ENCODE data around the gene ZBTB25.
A peak's percentile ranks its signal among the peaks of the same experiment; 100 is the strongest.

ZBTB25 gene

GRCh38 chr14:64540208-64541202 lies 36.9 kb upstream of the ZBTB25 start, which contains the start of gene HSPA2:
Gene HSPA2, plus strand, starts transcription at chr14:64540741. Its CDS starts 109 bp downstream, at chr14:64540850.
- H3K27ac ChIP-seq: peak within 1 kb of the TSS; percentile 43
- peaks cover 4% of the 10 kb centered on the region for H3K4me1 ChIP-seq
- no peaks in the 10 kb centered on the region for H3K9me3 ChIP-seq (ENCODE audit: control insufficient read depth, low read length)
- TF ChIP-seq, protein P1, sequence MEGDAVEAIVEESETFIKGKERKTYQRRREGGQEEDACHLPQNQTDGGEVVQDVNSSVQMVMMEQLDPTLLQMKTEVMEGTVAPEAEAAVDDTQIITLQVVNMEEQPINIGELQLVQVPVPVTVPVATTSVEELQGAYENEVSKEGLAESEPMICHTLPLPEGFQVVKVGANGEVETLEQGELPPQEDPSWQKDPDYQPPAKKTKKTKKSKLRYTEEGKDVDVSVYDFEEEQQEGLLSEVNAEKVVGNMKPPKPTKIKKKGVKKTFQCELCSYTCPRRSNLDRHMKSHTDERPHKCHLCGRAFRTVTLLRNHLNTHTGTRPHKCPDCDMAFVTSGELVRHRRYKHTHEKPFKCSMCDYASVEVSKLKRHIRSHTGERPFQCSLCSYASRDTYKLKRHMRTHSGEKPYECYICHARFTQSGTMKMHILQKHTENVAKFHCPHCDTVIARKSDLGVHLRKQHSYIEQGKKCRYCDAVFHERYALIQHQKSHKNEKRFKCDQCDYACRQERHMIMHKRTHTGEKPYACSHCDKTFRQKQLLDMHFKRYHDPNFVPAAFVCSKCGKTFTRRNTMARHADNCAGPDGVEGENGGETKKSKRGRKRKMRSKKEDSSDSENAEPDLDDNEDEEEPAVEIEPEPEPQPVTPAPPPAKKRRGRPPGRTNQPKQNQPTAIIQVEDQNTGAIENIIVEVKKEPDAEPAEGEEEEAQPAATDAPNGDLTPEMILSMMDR (IDR thresholded peaks at IDR 0.05): peak; percentile 89
- H3K27me3 ChIP-seq (ENCODE audit: control insufficient read depth, insufficient read depth, low read length): no peaks in the 10 kb centered on the region
- H3K36me3 ChIP-seq (ENCODE audit: control insufficient read depth, insufficient read depth, low read length): no peaks in the 10 kb centered on the region
- peak within 1 kb of the TSS; percentile 95 for H2AFZ ChIP-seq
- H3K79me2 ChIP-seq: no peaks in the 10 kb centered on the region
- no peak within 1 kb of the TSS for H3K9ac ChIP-seq
- peak within 1 kb of the TSS; percentile 60 for H3K4me2 ChIP-seq (ENCODE audit: low read length)
- peak within 1 kb of the TSS; percentile 51 for H3K4me3 ChIP-seq (ENCODE audit: low read depth, low read length)

DNA sequence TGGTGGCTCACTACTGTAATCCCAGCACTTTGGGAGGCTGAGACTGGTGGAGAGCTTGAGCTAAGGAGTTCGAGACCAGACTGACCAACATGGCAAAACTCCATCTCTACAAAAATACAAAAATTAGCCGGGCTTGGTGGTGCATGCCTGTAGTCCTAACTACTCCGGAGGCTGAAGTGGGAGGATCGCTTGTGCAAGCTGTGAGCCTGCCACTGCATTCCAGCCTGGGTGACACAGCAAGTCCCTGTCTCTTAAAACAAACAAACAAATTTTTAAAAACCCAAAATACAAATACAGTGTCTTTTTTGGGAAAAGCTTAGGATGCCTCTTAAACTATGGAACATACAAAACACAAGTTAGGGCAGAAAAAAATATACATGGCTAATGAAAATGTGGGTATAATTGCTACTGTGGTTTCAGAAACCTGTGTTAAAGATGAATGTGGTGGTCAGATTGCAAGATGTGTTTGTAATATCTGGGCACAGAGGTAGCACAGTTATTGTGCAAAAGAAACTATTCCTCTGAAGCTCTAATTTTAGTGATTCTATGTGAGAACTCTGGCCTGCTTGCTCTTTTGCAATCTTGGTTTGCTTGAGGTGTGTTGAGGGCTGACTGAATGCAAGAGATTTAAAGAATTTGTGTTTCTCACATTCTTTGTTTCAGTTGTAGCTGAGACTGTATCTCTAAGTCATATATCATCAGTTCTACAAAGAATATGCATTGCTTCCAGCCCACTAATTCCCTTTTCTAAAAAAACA lies 33.0 kb upstream of the ZBTB25 start:
- no peaks in the 10 kb centered on the region for H3K79me2 ChIP-seq
- no peaks in the 10 kb centered on the region for H3K9me3 ChIP-seq (ENCODE audit: control insufficient read depth, low read length)
- H3K27ac ChIP-seq: no peak overlapping the region
- H2AFZ ChIP-seq: no peak overlapping the region
- TF ChIP-seq, protein P1 (IDR thresholded peaks at IDR 0.05): no peak
- H3K27me3 ChIP-seq (ENCODE audit: control insufficient read depth, insufficient read depth, low read length): no peaks in the 10 kb centered on the region
- no peaks in the 10 kb centered on the region for H3K36me3 ChIP-seq (ENCODE audit: control insufficient read depth, insufficient read depth, low read length)
- H3K4me2 ChIP-seq (ENCODE audit: low read length): no peak overlapping the region
- no peak overlapping the region for H3K9ac ChIP-seq
- no peak overlapping the region for H3K4me3 ChIP-seq (ENCODE audit: low read depth, low read length)
- H3K4me1 ChIP-seq: peaks cover 4% of the 10 kb centered on the region

DNA sequence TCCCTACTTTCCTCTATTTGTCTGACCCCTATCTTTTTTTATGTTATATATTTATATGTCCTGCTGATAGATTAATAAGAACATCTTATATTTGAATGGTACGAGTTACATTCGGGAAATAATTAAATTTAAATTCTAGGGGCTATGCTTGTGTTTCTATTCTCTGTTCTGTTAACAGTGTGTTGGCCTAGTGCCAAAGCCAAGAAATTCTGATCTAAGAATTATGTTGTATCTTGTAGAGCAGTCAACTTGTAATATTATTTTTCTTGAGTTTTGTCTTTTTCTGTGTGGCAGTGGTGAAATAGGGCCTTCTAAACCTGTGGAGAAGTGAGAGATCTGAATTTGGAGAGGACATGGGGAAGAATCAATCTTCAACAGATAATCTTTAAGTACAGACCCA lies 27.9 kb upstream of the ZBTB25 start:
- no peaks in the 10 kb centered on the region for H3K4me1 ChIP-seq

GRCh38 chr14:64525354-64525753 lies 21.7 kb upstream of the ZBTB25 start:
- peaks cover 7% of the 10 kb centered on the region for H3K79me2 ChIP-seq
- H3K9me3 ChIP-seq (ENCODE audit: control insufficient read depth, low read length): no peaks in the 10 kb centered on the region
- H3K9ac ChIP-seq: no peak overlapping the region
- H3K36me3 ChIP-seq (ENCODE audit: control insufficient read depth, insufficient read depth, low read length): no peaks in the 10 kb centered on the region
- H2AFZ ChIP-seq: no peak overlapping the region
- TF ChIP-seq, protein P1 (IDR thresholded peaks at IDR 0.05): no peak
- no peak overlapping the region for H3K4me2 ChIP-seq (ENCODE audit: low read length)
- no peaks in the 10 kb centered on the region for H3K4me1 ChIP-seq
- no peaks in the 10 kb centered on the region for H3K27me3 ChIP-seq (ENCODE audit: control insufficient read depth, insufficient read depth, low read length)
- H3K4me3 ChIP-seq (ENCODE audit: low read depth, low read length): no peak overlapping the region
- H3K27ac ChIP-seq: no peak overlapping the region

More for the DNA sequence above, 27.9 kb upstream of the ZBTB25 start:
- no peaks in the 10 kb centered on the region for H3K9me3 ChIP-seq (ENCODE audit: control insufficient read depth, low read length)
- TF ChIP-seq, protein P1 (IDR thresholded peaks at IDR 0.05): no peak
- no peaks in the 10 kb centered on the region for H3K79me2 ChIP-seq
- no peak overlapping the region for H3K27ac ChIP-seq
- no peaks in the 10 kb centered on the region for H3K27me3 ChIP-seq (ENCODE audit: control insufficient read depth, insufficient read depth, low read length)
- H3K36me3 ChIP-seq (ENCODE audit: control insufficient read depth, insufficient read depth, low read length): no peaks in the 10 kb centered on the region
- no peak overlapping the region for H3K4me2 ChIP-seq (ENCODE audit: low read length)
- H3K4me3 ChIP-seq (ENCODE audit: low read depth, low read length): no peak overlapping the region
- no peak overlapping the region for H3K9ac ChIP-seq
- H2AFZ ChIP-seq: no peak overlapping the region

All from parathyroid adenoma (tissue), 2 donors.